ENCODE measurements around the gene ARID5A.

DNA sequence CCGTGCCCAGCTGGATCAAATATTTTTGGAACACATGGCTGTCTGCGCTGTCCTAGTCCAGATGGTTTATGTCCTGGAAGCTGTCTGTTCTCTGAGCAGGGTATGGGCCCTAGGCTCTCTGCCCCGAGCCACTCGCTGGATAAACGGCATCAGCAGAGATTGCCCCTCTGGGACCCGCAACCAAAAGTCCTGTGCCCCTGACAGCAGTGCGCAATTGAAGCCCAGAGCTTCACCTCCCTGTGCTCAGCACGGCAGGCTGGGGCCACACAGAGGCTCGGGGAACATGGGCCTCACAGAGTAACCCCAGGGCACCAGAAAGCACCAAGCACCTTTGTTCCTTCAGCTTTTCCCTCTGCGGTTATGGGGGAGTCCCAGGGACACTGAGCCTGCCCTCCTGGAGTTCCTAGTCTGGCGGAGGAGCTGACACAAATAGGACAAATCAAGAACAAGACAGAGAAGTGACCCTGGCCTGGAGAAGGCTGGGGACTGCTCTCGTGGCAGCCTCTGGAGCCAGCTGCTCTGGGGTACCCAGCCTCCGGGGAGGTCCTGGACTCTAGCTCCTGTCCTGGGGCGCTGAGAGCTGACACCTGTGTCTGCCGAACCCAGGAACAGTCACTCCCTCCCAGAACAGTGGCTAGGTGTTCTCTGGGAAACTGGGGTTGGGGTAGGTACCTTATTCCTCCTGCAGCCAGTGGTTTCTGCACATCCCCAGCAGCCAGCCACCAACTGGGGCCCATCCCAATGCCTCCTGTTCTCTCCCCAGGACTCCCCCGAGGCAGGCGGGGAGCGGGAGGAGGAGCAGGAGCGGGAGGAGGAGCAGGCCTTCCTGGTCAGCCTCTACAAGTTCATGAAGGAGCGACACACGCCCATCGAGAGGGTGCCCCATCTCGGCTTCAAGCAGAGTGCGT is 12.3 kb downstream of the ARID5A start:
- no peak for TF ChIP-seq EZH2phosphoT487 (IDR thresholded peaks at IDR 0.05; ENCODE audit: insufficient read depth, low read depth)
- no peak for TF ChIP-seq EZH2 (IDR thresholded peaks at IDR 0.05; ENCODE audit: insufficient read depth, poor library complexity, severe bottlenecking)

Data from GM23248 (cell line).